GM23338 (cell line): ENCODE data around the gene LRRC39.

Experiments used
- CTCF ChIP-seq, 2 experiments: fragments of 200-600 bp in 1 of 2; sonication (generic) in 1 of 2; conservative IDR thresholded peaks; 2 replicates each; pipeline versions ENCODE4 v1.5.1 to v1.6.1; 2016 to 2017; ENCODE audit warnings: antibody characterized with exemption in 2 of 2, low read depth in 2 of 2, mild to moderate bottlenecking in 2 of 2, moderate library complexity in 1 of 2
- ETS1 ChIP-seq: IDR thresholded peaks from 2 replicates; pipeline ENCODE4 v1.6.1; 2016; ENCODE audit warnings: antibody characterized with exemption

GRCh38 chr1:100206301-100206700 is 28.2 kb upstream of the LRRC39 start:
- TF ChIP-seq CTCF (conservative IDR thresholded peaks at IDR 0.05; ENCODE audit: low read depth in 2 of 2) = no peak
- TF ChIP-seq ETS1 = no peak
